Smooth muscle cell (in vitro differentiated cells): ENCODE data around the gene EXOSC10. TPM values are rescaled to one million over a fixed set of nuclear protein-coding genes. Genes with fewer than 3 reads are reported as not detected.
"Not testable (repeated sequence)": the region's sequence is repeated elsewhere in the genome, so short reads cannot be mapped to it uniquely, and the experiment has no call there.

ENCODE experiments used
- DNase-seq: peaks from one replicate; lab custom pipeline; 2025; ENCODE audit not compliant: unreplicated experiment; lab: John Stamatoyannopoulos, UW
- H2AFZ ChIP-seq: fragments of 200-600 bp; sonication (generic); 2 replicates; pipeline ENCODE4 v1.6.0; 2016; ENCODE audit warnings: antibody characterized with exemption, low read depth, mild to moderate bottlenecking
- H3F3A ChIP-seq: fragments of 200-600 bp; sonication (generic); 2 replicates; pipeline ENCODE4 v1.6.0; 2017; ENCODE audit warnings: antibody characterized with exemption, low read depth
- H3K27ac ChIP-seq: fragments of 200-600 bp; sonication (generic); 2 replicates; pipeline ENCODE4 v1.5.1; 2016; ENCODE audit warnings: low read depth, mild to moderate bottlenecking
- H3K27me3 ChIP-seq: fragments of 200-600 bp; sonication (generic); 2 replicates; pipeline ENCODE4 v1.6.1; 2016; ENCODE audit warnings: low read depth, mild to moderate bottlenecking
- H3K36me3 ChIP-seq: fragments of 200-600 bp; sonication (generic); 2 replicates; pipeline ENCODE4 v1.5.1; 2016; ENCODE audit warnings: low read depth
- H3K4me1 ChIP-seq: fragments of 200-600 bp; sonication (generic); 2 replicates; pipeline ENCODE4 v1.5.1; 2016; ENCODE audit warnings: low read depth
- H3K4me2 ChIP-seq: fragments of 200-600 bp; sonication (generic); 2 replicates; pipeline ENCODE4 v1.6.0; 2016; ENCODE audit warnings: mild to moderate bottlenecking
- H3K4me3 ChIP-seq: fragments of 200-600 bp; sonication (generic); 2 replicates; pipeline ENCODE4 v1.5.1; 2016; ENCODE audit warnings: mild to moderate bottlenecking
- H3K79me2 ChIP-seq: fragments of 200-600 bp; sonication (generic); 2 replicates; pipeline ENCODE4 v1.6.0; 2016; ENCODE audit warnings: low read depth, mild to moderate bottlenecking
- H3K9ac ChIP-seq: fragments of 200-600 bp; sonication (generic); 2 replicates; pipeline ENCODE4 v1.6.0; 2016; ENCODE audit warnings: low read depth
- H3K9me3 ChIP-seq: fragments of 200-600 bp; sonication (generic); replicated peaks from 2 replicates; pipeline ENCODE4 v1.5.1; 2016; ENCODE audit warnings: low read depth
- H4K20me1 ChIP-seq: fragments of 200-600 bp; sonication (generic); 2 replicates; pipeline ENCODE4 v1.6.0; 2016; ENCODE audit warnings: low read depth
- WGBS: methylation state at CpG from one replicate; pipeline ENCODE4 v1.1.7; 2016; ENCODE audit warnings: low lambda C conversion rate; 5-methylcytosine and 5-hydroxymethylcytosine counted together
- polyA plus RNA-seq: library from polyadenylated mRNA; unstranded; fragments of >200 nt; fragmentation: Nextera tagmentation; extraction: Ambion mirVana; gene quantifications from 2 replicates; pipeline ENCODE4 v1.2.1, GENCODE V29; 2016
- total RNA-seq: library from RNA; depleted of rRNA; stranded (reverse); fragments of >200 nt; gene quantifications from 2 replicates; pipeline ENCODE4 v1.2.3, GENCODE V29; 2014
- TF ChIP-seq, protein P1 (sequence below): fragments of 200-600 bp; sonication (generic); IDR thresholded peaks from 2 replicates; pipeline ENCODE4 v1.5.1; 2017; ENCODE audit warnings: borderline replicate concordance, mild to moderate bottlenecking, antibody characterized with exemption; ENCODE audit not compliant: insufficient read depth, poor library complexity, severe bottlenecking

Gene EXOSC10
- total and polyA plus RNA-seq, 2 experiments from 2014 or later = 49.2 to 59.9 TPM

DNA sequence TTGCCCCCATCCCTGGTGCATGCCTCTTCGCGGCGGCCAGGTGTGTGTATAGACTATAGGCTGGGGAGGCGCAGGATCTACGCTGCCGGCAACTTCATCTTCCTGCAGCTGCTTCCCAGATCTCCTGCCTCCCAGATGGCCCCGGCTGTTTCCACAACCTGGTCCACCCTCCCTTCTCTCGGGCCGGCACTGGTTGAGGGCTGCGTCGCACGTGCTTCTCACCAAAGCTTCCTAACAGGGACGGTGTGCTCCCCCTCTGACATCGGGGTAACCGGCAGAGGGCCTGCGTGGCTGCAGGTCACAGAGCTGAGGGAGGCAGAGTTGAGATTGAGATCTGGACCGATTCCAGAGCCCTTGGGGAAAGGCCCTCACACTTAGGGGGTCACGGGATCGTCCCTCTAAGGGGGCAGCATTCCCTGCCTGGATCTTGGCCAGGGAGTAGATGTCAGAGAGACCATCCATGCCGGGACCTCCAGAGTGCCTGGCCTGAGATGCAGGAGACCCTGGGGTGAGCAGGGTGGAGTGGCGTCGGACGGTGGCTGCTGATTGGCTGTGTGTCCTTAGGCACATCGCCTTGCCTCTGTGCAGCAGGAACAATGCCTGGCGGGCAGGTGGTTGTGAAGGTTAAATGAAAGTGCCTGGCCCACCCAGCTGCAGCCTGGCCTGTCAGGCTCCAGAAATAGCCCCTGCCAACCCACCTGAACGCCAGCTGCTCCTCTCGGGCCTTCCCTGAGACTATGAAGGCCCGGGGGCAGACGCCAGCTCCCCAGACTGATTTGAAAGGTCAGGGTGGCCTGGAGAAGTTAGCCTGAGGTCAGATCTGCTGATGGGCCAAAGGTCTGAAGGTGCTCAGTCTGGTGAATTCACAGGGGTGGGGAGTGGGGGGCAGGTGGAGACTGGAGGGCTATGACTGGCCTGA, 46.6 kb downstream of the EXOSC10 start:
- Histone ChIP-seq H3K4me3 (no peak overlapping the region), H3F3A (peaks cover 8% of the 10 kb centered on the region), H3K4me2 (no peak overlapping the region), H3K27me3 (no peaks in the 10 kb centered on the region), H4K20me1 (no peaks in the 10 kb centered on the region), H3K9me3 (no peaks in the 10 kb centered on the region), H3K27ac (no peak overlapping the region), H2AFZ (no peak overlapping the region), H3K9ac (no peak overlapping the region), H3K4me1 (no peaks in the 10 kb centered on the region), H3K79me2 (peaks cover 4% of the 10 kb centered on the region), H3K36me3 (no peaks in the 10 kb centered on the region)
- no peak for DNase-seq
- TF ChIP-seq, protein P1, sequence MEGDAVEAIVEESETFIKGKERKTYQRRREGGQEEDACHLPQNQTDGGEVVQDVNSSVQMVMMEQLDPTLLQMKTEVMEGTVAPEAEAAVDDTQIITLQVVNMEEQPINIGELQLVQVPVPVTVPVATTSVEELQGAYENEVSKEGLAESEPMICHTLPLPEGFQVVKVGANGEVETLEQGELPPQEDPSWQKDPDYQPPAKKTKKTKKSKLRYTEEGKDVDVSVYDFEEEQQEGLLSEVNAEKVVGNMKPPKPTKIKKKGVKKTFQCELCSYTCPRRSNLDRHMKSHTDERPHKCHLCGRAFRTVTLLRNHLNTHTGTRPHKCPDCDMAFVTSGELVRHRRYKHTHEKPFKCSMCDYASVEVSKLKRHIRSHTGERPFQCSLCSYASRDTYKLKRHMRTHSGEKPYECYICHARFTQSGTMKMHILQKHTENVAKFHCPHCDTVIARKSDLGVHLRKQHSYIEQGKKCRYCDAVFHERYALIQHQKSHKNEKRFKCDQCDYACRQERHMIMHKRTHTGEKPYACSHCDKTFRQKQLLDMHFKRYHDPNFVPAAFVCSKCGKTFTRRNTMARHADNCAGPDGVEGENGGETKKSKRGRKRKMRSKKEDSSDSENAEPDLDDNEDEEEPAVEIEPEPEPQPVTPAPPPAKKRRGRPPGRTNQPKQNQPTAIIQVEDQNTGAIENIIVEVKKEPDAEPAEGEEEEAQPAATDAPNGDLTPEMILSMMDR = no peak
- WGBS = 74% methylated on average over 29 of the region's 29 CpGs

DNA sequence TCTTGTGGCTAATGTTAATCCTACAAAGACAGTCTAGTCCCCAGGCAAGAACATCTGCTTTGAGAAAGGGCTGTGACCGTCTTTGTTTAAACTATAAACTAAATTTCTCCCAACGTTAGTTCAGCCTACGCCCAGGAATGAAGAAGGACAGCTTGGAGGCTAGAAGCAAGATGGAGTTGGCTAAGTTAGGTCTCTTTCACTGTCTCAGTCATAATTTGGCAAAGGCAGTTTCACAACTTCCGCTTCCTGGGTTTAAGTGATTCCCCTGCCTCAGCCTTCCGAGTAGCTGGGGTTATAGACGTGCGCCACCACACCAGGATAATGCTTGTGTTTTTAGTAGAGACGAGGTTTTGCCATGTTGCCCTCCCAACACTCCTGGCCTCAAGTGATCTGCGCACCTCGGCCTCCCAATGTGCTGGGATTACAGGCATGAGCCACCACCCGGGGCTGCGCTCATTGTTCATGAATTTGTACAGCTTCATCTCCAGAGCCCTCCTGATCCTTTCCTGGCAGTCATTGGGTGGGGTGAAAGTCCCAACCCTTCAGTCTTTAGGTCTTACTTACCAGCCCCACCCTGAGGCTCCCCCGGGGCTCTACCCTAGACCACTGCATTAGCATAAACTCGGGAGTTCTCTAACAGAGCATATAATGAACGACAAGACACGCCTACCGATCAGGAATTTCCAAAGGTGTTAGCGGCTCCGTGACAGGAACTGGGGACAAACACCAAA, 47.7 kb downstream of the EXOSC10 start:
- no peaks in the 10 kb centered on the region for H3K36me3 ChIP-seq
- H3K4me2 ChIP-seq = peak overlapping the region; percentile 26
- 63% methylated on average over 19 of the region's 19 CpGs for WGBS
- no peak overlapping the region for H3K9ac ChIP-seq
- H4K20me1 ChIP-seq = no peaks in the 10 kb centered on the region
- DNase-seq = no peak
- TF ChIP-seq, protein P1 = no peak
- H3K79me2 ChIP-seq = no peaks in the 10 kb centered on the region
- H3K4me3 ChIP-seq = no peak overlapping the region
- peak overlapping the region; percentile 56 for H3K27ac ChIP-seq
- no peaks in the 10 kb centered on the region for H3K27me3 ChIP-seq
- peaks cover 8% of the 10 kb centered on the region for H3F3A ChIP-seq
- peak overlapping the region; percentile 1 for H2AFZ ChIP-seq
- H3K9me3 ChIP-seq = no peaks in the 10 kb centered on the region
- H3K4me1 ChIP-seq = no peaks in the 10 kb centered on the region

DNA sequence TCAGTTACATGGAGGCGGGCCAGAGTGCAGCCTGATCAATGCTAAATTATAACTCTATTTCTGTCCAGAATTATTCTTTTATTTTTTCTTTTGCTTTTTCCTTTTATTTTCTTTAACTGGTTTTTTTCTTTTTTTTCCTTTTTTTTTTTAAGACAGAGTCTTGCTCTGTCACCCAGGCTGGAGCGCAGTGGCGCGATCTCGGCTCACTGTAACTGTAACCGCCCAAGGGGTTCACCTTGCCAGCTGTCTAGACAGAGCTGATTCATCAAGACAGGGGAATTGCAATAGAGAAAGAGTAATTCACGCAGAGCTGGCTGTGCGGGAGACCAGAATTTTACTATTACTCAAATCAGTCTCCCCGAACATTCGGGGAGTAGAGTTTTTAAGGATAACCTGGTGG, 48.5 kb downstream of the EXOSC10 start:
- not testable (repeated sequence) for H3K36me3 ChIP-seq, H3K4me1 ChIP-seq, H3K9me3 ChIP-seq, H4K20me1 ChIP-seq, H3K79me2 ChIP-seq, H3K4me3 ChIP-seq, H3F3A ChIP-seq, H3K27me3 ChIP-seq, DNase-seq
- Histone ChIP-seq H3K4me2 (peak overlapping the region; percentile 26), H3K9ac (peak overlapping the region; percentile 50), H3K27ac (peak overlapping the region; percentile 56), H2AFZ (peak overlapping the region; percentile 1)
- 78% methylated on average over 10 of the region's 10 CpGs for WGBS

DNA sequence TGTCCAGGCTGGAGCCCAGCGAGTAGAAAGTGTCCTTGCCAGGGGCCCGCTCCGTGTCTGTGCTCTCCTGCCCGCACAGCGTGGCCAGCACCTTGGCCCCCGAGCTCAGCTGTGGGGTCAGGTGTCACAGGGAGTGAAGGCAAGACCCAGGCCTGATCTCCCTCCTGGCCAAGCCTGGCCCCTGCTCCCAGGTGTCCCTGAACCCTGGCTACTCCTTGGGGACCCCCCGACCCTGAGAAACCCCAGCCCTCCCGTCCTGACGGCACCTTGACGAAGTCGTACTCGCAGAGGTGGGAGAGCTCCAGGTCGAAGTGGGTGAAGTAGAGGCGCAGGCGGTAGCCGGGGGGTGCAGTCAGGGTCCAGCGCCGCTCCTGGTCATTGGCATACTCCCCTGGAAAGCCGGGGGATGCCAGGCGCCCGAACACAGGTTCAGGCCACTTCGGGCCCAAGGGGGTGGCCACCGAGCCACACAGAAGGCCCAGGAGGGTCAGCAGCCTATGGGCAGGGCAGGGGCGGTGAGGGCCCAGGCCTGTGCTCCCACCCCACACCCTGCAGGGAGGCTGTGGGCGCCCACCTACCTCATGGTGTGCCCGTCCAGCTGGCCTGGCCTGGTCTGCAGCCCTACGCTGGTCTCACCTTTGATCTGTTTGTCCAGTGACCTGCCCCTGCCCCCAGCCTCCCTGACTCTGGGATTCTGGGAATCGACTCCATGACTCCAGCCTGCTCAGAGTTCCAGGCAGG, 52.9 kb downstream of the EXOSC10 start, which contains the start of gene MASP2:
Gene MASP2 (minus strand): TSS at position 615 of the 741 bp plus-strand sequence. CDS start 32 bp downstream, at position 583.
- no peaks in the 10 kb centered on the region for H3K79me2 ChIP-seq
- TF ChIP-seq, protein P1 = no peak
- no peaks in the 10 kb centered on the region for H3F3A ChIP-seq
- 92% methylated on average over 23 of the region's 28 CpGs for WGBS
- no peak within 1 kb of the TSS for H3K9ac ChIP-seq
- H2AFZ ChIP-seq = no peak within 1 kb of the TSS
- no peaks in the 10 kb centered on the region for H3K9me3 ChIP-seq
- no peaks in the 10 kb centered on the region for H4K20me1 ChIP-seq
- no peaks in the 10 kb centered on the region for H3K27me3 ChIP-seq
- no peaks in the 10 kb centered on the region for H3K36me3 ChIP-seq
- no peak within 1 kb of the TSS for H3K4me2 ChIP-seq
- DNase-seq = no peak
- H3K4me1 ChIP-seq = no peaks in the 10 kb centered on the region
- H3K4me3 ChIP-seq = no peak within 1 kb of the TSS
- no peak within 1 kb of the TSS for H3K27ac ChIP-seq
